BJ (cell line): ENCODE results near the gene MS4A7. TPM values are rescaled to one million over a fixed set of nuclear protein-coding genes. Genes with fewer than 3 reads are reported as not detected.
"Not testable (repeated sequence)": the region's sequence is repeated elsewhere in the genome, so short reads cannot be mapped to it uniquely, and the experiment has no call there.

Source experiments
- CTCF ChIA-PET: fragments of 350-600 bp; formaldehyde crosslinking; extraction: SDS; loops from one replicate; lab custom pipeline; 2021; ENCODE audit warnings: antibody characterized with exemption, inconsistent platforms; lab: Yijun Ruan, JAX
- POLR2A ChIA-PET: fragments of 300-600 bp; sonication (Branson Sonifier 250); formaldehyde crosslinking; extraction: SDS; loops from one replicate; lab custom pipeline; 2021; ENCODE audit warnings: antibody characterized with exemption; lab: Charles Lee
- DNase-seq: peaks from one replicate; pipeline ENCODE4 v3.0.0-alpha.2; 2011; ENCODE audit warnings: low read depth
- H3K27me3 ChIP-seq: 2 replicates; pipeline ENCODE4 v1.6.0; 2011; ENCODE audit warnings: low read length; ENCODE audit not compliant: control insufficient read depth, insufficient read depth
- H3K36me3 ChIP-seq: 2 replicates; pipeline ENCODE4 v1.5.1; 2011; ENCODE audit warnings: low read length; ENCODE audit not compliant: control insufficient read depth, insufficient read depth
- H3K4me3 ChIP-seq: 2 replicates; pipeline ENCODE4 v1.5.1; 2011; ENCODE audit warnings: low read depth, mild to moderate bottlenecking, control low read depth, low read length
- CTCF ChIP-seq: IDR thresholded peaks from 2 replicates; pipeline ENCODE4 v1.5.1; 2011; ENCODE audit warnings: low read depth, mild to moderate bottlenecking, control low read depth, inconsistent platforms, low read length, moderate library complexity; ENCODE audit not compliant: insufficient read depth
- polyA plus RNA-seq: library from polyadenylated mRNA; depleted of rRNA; stranded (reverse); fragments of >200 nt; gene quantifications from 2 replicates; pipeline ENCODE4 v1.2.3, GENCODE V29; 2011

Gene MS4A7
- polyA plus RNA-seq, 1 experiment, result not detected

- CTCF ChIA-PET, result interaction anchor here (0.9 to 2.6 kb wide), 13 partner anchors 8 to 823 kb away, joined by 3 to 15 read pairs (median 5); partner anchors contain the start of gene MS4A7
- peak; percentile 73 for TF ChIP-seq CTCF
- DNase-seq, result peak; percentile 2
- H3K4me3 ChIP-seq, result no peak overlapping the region
- POLR2A ChIA-PET, result no interaction called here
- no peaks in the 10 kb centered on the region for H3K27me3 ChIP-seq
- H3K36me3 ChIP-seq, result no peaks in the 10 kb centered on the region
Observed at GRCh38 chr11:60363542-60364470, 14.5 kb upstream of the MS4A7 start.

- H3K36me3 ChIP-seq, H3K27me3 ChIP-seq, H3K4me3 ChIP-seq, POLR2A ChIA-PET, DNase-seq: not testable (repeated sequence)
- CTCF ChIA-PET, result interaction anchor here (1.2 kb wide), 1 partner anchor 254 kb away, joined by 3 read pairs; no protein-coding TSS in a partner anchor
Observed at GRCh38 chr11:60366262-60366904, 11.9 kb upstream of the MS4A7 start.

- H3K36me3 ChIP-seq, result no peaks in the 10 kb centered on the region
- no peaks in the 10 kb centered on the region for H3K27me3 ChIP-seq
- DNase-seq, result no peak
- ChIA-PET POLR2A (no interaction called here), CTCF (no interaction called here)
- no peak for TF ChIP-seq CTCF
- no peak overlapping the region for H3K4me3 ChIP-seq
Observed at GRCh38 chr11:60367009-60367408, 11.3 kb upstream of the MS4A7 start.

GRCh38 chr11:60367896-60368295 lies 10.4 kb upstream of the MS4A7 start:
- Histone ChIP-seq H3K27me3 (no peaks in the 10 kb centered on the region), H3K36me3 (no peaks in the 10 kb centered on the region), H3K4me3 (no peak overlapping the region)
- TF ChIP-seq CTCF, result no peak
- DNase-seq, result no peak
- ChIA-PET POLR2A (no interaction called here), CTCF (interaction anchor here (0.5 kb wide), 1 partner anchor 267 kb away, joined by 4 read pairs; no protein-coding TSS in a partner anchor)

- no peak for TF ChIP-seq CTCF
- CTCF ChIA-PET, result interaction anchor here (0.6 kb wide), 1 partner anchor 28 kb away, joined by 3 read pairs; no protein-coding TSS in a partner anchor
- H3K27me3 ChIP-seq, result no peaks in the 10 kb centered on the region
- POLR2A ChIA-PET, result no interaction called here
- DNase-seq, result no peak
- no peak overlapping the region for H3K4me3 ChIP-seq
- no peaks in the 10 kb centered on the region for H3K36me3 ChIP-seq
Observed at GRCh38 chr11:60370252-60370810, 8.0 kb upstream of the MS4A7 start.
